Upper lobe of left lung (tissue), 6 donors: ENCODE data around the gene NALCN. TPM values are rescaled to one million over a fixed set of nuclear protein-coding genes. Genes with fewer than 3 reads are reported as not detected.
"Not testable (repeated sequence)": the region's sequence is repeated elsewhere in the genome, so short reads cannot be mapped to it uniquely, and the experiment has no call there.

Experiments used
- ATAC-seq, 2 donors: fragments of 200-7000 bp; cut with Tn5 transposase; one replicate each; pipeline ENCODE4 v1.9.1; 2022; ENCODE audit warnings: mild to moderate bottlenecking in 2 of 2, moderate library complexity in 2 of 2; ENCODE audit not compliant: low FRiP score in 2 of 2
- DNase-seq, 2 donors: peaks; one replicate each; pipeline ENCODE4 v3.0.0-alpha.2; 2019 to 2020
- H3K27ac ChIP-seq, 4 donors: fragments of 200-600 bp; sonication (generic); one replicate each; pipeline ENCODE4 v1.5.1; 2016 to 2019
- H3K27me3 ChIP-seq, 4 donors: fragments of 200-600 bp; sonication (generic); one replicate each; pipeline ENCODE4 v1.5.1; 2017 to 2019
- H3K36me3 ChIP-seq, 4 donors: fragments of 200-600 bp; sonication (generic); one replicate each; pipeline ENCODE4 v1.5.1; 2016 to 2019
- H3K4me1 ChIP-seq, 4 donors: fragments of 200-600 bp; sonication (generic); one replicate each; pipeline ENCODE4 v1.5.1; 2018 to 2019
- H3K4me3 ChIP-seq, 4 donors: fragments of 200-600 bp; sonication (generic); one replicate each; pipeline ENCODE4 v1.5.1; 2017 to 2019; ENCODE audit warnings: mild to moderate bottlenecking in 2 of 4, moderate library complexity in 1 of 4
- H3K9me3 ChIP-seq, 4 donors: fragments of 200-600 bp; sonication (generic); one replicate each; pipeline ENCODE4 v1.5.1; 2018 to 2019
- CTCF ChIP-seq, 6 experiments: fragments of 450-650 bp in 4 of 6; fragments of 200-600 bp in 2 of 6; sonication (generic) in 2 of 6; IDR thresholded peaks; one replicate each; pipeline ENCODE4 v1.5.1; 2016 to 2019; ENCODE audit warnings: antibody characterized with exemption in 6 of 6
- EP300 ChIP-seq, 4 donors: sonication (generic); formaldehyde crosslinking; IDR thresholded peaks; one replicate each; pipeline ENCODE4 v1.5.1; 2017; ENCODE audit warnings: antibody characterized with exemption in 4 of 4, control low read depth in 2 of 4
- POLR2A ChIP-seq, 4 donors: fragments of 450-650 bp; IDR thresholded peaks; one replicate each; pipeline ENCODE4 v1.5.1; 2016 to 2017; ENCODE audit warnings: antibody characterized with exemption in 4 of 4, mild to moderate bottlenecking in 2 of 4
- POLR2AphosphoS5 ChIP-seq, 2 donors: sonication (generic); formaldehyde crosslinking; IDR thresholded peaks; one replicate each; pipeline ENCODE4 v1.5.1; 2017; ENCODE audit warnings: antibody characterized with exemption in 2 of 2
- WGBS, 2 donors: methylation state at CpG; one replicate each; pipeline ENCODE4 v1.1.5; 2017 to 2018; 5-methylcytosine and 5-hydroxymethylcytosine counted together
- total RNA-seq, 6 donors: library from RNA; depleted of rRNA in 4 of 6; stranded (reverse); fragments of >200 nt in 4 of 6; gene quantifications; one replicate each; pipeline versions ENCODE4 v1.1.0 to v1.2.1, GENCODE V29; 2016 to 2021
- donor health status: DM: no; HTN: no; CAD: no; lungs with moderate emphysema.
- donor health status: DM: no; HTN: yes; CAD: no; lungs with severe emphysema.

Gene NALCN
- total RNA-seq, 6 donors from 2014 or later, result under 0.01 to 1.8 (median 1.1) TPM

- no peaks in the 10 kb centered on the region for H3K4me1 ChIP-seq
- DNase-seq, result no peak
- ATAC-seq, result no peak
- H3K36me3 ChIP-seq, result no peaks in the 10 kb centered on the region
- no peaks in the 10 kb centered on the region for H3K9me3 ChIP-seq
- H3K27me3 ChIP-seq, result no peaks in the 10 kb centered on the region
- no peak overlapping the region for H3K4me3 ChIP-seq
- 54 to 66% methylated on average over 3 of the region's 3 CpGs for WGBS, 2 donors
- no peak overlapping the region for H3K27ac ChIP-seq
- TF ChIP-seq EP300 (IDR thresholded peaks at IDR 0.05) (no peak), CTCF (IDR thresholded peaks at IDR 0.05) (no peak), POLR2AphosphoS5 (IDR thresholded peaks at IDR 0.05) (no peak), POLR2A (IDR thresholded peaks at IDR 0.05) (no peak)
Observed at GRCh38 chr13:101327871-101328270, 88.4 kb downstream of the NALCN start.

GRCh38 chr13:101326710-101327109 is 89.6 kb downstream of the NALCN start:
- Histone ChIP-seq H3K27me3 (no peaks in the 10 kb centered on the region), H3K27ac (no peak overlapping the region), H3K4me3 (no peak overlapping the region), H3K36me3 (no peaks in the 10 kb centered on the region), H3K9me3 (no peaks in the 10 kb centered on the region), H3K4me1 (no peaks in the 10 kb centered on the region)
- ATAC-seq, result no peak
- WGBS, 2 donors, result 69 to 71% methylated on average over 4 of the region's 4 CpGs
- TF ChIP-seq POLR2A (IDR thresholded peaks at IDR 0.05) (no peak), POLR2AphosphoS5 (IDR thresholded peaks at IDR 0.05) (no peak), CTCF (IDR thresholded peaks at IDR 0.05) (no peak), EP300 (IDR thresholded peaks at IDR 0.05) (no peak)
- no peak for DNase-seq

- Histone ChIP-seq H3K36me3 (no peaks in the 10 kb centered on the region), H3K4me3 (no peak overlapping the region), H3K9me3 (no peaks in the 10 kb centered on the region), H3K4me1 (no peaks in the 10 kb centered on the region), H3K27me3 (no peaks in the 10 kb centered on the region), H3K27ac (no peak overlapping the region)
- 17 to 22% methylated on average over 3 of the region's 3 CpGs for WGBS, 2 donors
- DNase-seq, result no peak
- TF ChIP-seq CTCF (IDR thresholded peaks at IDR 0.05) (no peak), EP300 (IDR thresholded peaks at IDR 0.05) (no peak), POLR2A (IDR thresholded peaks at IDR 0.05) (no peak), POLR2AphosphoS5 (IDR thresholded peaks at IDR 0.05) (no peak)
- ATAC-seq, result no peak
Observed at GRCh38 chr13:101325423-101325822, 90.9 kb downstream of the NALCN start.

- H3K27me3 ChIP-seq, result no peaks in the 10 kb centered on the region
- ATAC-seq (no peak), DNase-seq (no peak)
- no peaks in the 10 kb centered on the region for H3K9me3 ChIP-seq
- no peaks in the 10 kb centered on the region for H3K36me3 ChIP-seq
- H3K4me3 ChIP-seq, result no peak overlapping the region
- TF ChIP-seq CTCF (IDR thresholded peaks at IDR 0.05), result no peak
- TF ChIP-seq EP300 (IDR thresholded peaks at IDR 0.05), result no peak
- TF ChIP-seq POLR2A (IDR thresholded peaks at IDR 0.05), result no peak
- no peak for TF ChIP-seq POLR2AphosphoS5 (IDR thresholded peaks at IDR 0.05)
- H3K27ac ChIP-seq, result no peak overlapping the region
- H3K4me1 ChIP-seq, result no peaks in the 10 kb centered on the region
Observed at GRCh38 chr13:101323601-101324000, 92.7 kb downstream of the NALCN start.

GRCh38 chr13:101317986-101318523 is 98.3 kb downstream of the NALCN start:
- 88 to 91% methylated on average over 8 to 10 of the region's 10 CpGs for WGBS, 2 donors
- DNase-seq (peak in 1 of 2 donors; percentile 41), ATAC-seq (peak in 1 of 2 donors; percentile 30)
- Histone ChIP-seq H3K27me3 (no peaks in the 10 kb centered on the region), H3K27ac (no peak overlapping the region), H3K4me1 (no peaks in the 10 kb centered on the region), H3K4me3 (no peak overlapping the region), H3K36me3 (no peaks in the 10 kb centered on the region), H3K9me3 (no peaks in the 10 kb centered on the region)
- TF ChIP-seq CTCF (IDR thresholded peaks at IDR 0.05), result no peak
- TF ChIP-seq POLR2AphosphoS5 (IDR thresholded peaks at IDR 0.05), result no peak
- TF ChIP-seq POLR2A (IDR thresholded peaks at IDR 0.05), result no peak

- not testable (repeated sequence) for H3K9me3 ChIP-seq, H3K36me3 ChIP-seq, H3K4me1 ChIP-seq, H3K27me3 ChIP-seq, H3K27ac ChIP-seq, DNase-seq, ATAC-seq, H3K4me3 ChIP-seq
- WGBS, 2 donors, result 79 to 84% methylated on average over 1 of the region's 1 CpG
Observed at GRCh38 chr13:101313479-101313878, 102.8 kb downstream of the NALCN start.
